ENCODE measurements around the gene ATXN1. TPM values are rescaled to one million over a fixed set of nuclear protein-coding genes. Genes with fewer than 3 reads are reported as not detected.

Gene ATXN1
- total and polyA plus RNA-seq, 2 experiments from 2014 or later: 4.8 to 9.1 TPM

DNA sequence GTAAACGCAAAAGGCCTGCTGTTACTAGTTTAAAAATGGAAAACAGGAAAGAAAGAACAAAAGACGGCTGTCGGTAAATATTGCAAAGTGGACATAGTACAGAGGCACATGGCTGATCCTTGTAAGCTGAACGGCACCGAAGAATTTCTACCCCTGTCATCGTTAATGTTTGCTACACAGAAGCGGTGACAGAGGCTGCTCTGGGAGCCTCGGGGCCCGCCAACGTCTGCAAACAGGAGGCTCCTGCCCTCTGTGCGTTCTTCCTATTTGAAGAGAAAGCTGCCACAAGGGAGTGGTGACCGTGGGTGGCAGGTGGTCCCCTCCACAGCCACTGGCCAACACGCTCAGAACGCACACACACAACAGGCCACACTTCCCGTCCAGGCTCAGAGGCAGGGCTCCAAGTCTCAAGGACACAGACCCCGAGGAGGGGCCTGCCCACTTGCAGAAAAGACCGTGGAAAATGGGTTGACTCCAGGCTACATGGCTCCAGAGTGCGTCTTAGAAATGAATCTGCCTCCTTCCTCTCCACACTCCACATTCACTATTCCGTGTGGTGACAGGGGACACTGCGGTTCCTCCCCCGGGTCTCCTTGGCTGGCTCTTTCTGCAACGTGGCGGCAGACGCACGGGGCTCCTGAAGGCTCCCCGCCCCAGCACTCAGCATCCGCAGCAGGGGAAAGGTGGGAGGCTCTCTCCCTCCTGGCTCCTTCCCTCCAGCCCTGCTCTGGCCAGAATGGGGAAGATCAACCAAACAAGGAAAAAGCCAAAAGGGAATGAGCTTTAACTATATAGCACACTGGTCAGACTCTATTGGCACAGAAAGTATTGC lies 458.3 kb downstream of the ATXN1 start (continued):
- TF ChIP-seq, protein P1, sequence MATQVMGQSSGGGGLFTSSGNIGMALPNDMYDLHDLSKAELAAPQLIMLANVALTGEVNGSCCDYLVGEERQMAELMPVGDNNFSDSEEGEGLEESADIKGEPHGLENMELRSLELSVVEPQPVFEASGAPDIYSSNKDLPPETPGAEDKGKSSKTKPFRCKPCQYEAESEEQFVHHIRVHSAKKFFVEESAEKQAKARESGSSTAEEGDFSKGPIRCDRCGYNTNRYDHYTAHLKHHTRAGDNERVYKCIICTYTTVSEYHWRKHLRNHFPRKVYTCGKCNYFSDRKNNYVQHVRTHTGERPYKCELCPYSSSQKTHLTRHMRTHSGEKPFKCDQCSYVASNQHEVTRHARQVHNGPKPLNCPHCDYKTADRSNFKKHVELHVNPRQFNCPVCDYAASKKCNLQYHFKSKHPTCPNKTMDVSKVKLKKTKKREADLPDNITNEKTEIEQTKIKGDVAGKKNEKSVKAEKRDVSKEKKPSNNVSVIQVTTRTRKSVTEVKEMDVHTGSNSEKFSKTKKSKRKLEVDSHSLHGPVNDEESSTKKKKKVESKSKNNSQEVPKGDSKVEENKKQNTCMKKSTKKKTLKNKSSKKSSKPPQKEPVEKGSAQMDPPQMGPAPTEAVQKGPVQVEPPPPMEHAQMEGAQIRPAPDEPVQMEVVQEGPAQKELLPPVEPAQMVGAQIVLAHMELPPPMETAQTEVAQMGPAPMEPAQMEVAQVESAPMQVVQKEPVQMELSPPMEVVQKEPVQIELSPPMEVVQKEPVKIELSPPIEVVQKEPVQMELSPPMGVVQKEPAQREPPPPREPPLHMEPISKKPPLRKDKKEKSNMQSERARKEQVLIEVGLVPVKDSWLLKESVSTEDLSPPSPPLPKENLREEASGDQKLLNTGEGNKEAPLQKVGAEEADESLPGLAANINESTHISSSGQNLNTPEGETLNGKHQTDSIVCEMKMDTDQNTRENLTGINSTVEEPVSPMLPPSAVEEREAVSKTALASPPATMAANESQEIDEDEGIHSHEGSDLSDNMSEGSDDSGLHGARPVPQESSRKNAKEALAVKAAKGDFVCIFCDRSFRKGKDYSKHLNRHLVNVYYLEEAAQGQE (IDR thresholded peaks at IDR 0.05; ENCODE audit: unreplicated experiment): no peak
- TF ChIP-seq ZNF114 (CRISPR knock-in tag; IDR thresholded peaks at IDR 0.05): no peak
- no peak for TF ChIP-seq ZNF331 (CRISPR knock-in tag; IDR thresholded peaks at IDR 0.05; ENCODE audit: low read depth)
- no peak for TF ChIP-seq JUNB (IDR thresholded peaks at IDR 0.05; ENCODE audit: unreplicated experiment)
- TF ChIP-seq EZH2phosphoT487 (IDR thresholded peaks at IDR 0.05; ENCODE audit: unreplicated experiment): no peak

DNA sequence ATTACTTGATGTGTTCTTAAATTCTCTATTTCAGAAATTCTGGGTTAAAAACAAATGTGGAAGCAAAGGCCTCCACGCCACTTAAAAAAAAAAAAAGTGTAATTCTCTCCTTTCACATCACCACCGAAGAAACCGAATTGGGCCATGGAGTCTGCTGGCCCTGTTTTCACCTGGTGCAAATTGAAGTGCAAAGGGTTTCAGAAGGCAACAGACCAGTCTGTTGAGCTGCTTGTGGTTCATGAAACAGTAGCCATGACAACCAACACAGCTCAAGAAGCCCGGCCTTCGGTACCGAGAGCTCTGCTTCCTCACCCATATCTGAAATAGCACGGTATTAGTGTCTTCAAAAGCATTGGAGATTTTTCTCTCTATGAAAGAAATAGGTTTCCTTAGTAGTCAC lies 459.7 kb downstream of the ATXN1 start:
- Histone ChIP-seq H3K4me2 (no peak overlapping the region), H2AFZ (no peak overlapping the region), H3K27ac (ENCODE audit: low read depth) (no peak overlapping the region), H3K36me3 (ENCODE audit: insufficient read depth) (no peaks in the 10 kb centered on the region), H3F3A (replicated peaks; ENCODE audit: low read depth) (no peaks in the 10 kb centered on the region), H3K9me2 (ENCODE audit: insufficient read depth) (no peaks in the 10 kb centered on the region), H3K27me3 (ENCODE audit: insufficient read depth) (no peaks in the 10 kb centered on the region), H4K20me1 (replicated peaks; ENCODE audit: insufficient read depth) (no peaks in the 10 kb centered on the region), H3K4me1 (ENCODE audit: insufficient read depth) (peaks cover 29% of the 10 kb centered on the region), H3K4me3 (no peak overlapping the region), H3K79me2 (replicated peaks; ENCODE audit: insufficient read depth) (no peaks in the 10 kb centered on the region)
- no peaks in the 10 kb centered on the region for H3K9me3 Mint-ChIP-seq
- no peak overlapping the region for H3K4me3 Mint-ChIP-seq
- no peak for ATAC-seq
- no peak for TF ChIP-seq NANOG (IDR thresholded peaks at IDR 0.05; ENCODE audit: borderline replicate concordance)
- TF ChIP-seq, protein P2, sequence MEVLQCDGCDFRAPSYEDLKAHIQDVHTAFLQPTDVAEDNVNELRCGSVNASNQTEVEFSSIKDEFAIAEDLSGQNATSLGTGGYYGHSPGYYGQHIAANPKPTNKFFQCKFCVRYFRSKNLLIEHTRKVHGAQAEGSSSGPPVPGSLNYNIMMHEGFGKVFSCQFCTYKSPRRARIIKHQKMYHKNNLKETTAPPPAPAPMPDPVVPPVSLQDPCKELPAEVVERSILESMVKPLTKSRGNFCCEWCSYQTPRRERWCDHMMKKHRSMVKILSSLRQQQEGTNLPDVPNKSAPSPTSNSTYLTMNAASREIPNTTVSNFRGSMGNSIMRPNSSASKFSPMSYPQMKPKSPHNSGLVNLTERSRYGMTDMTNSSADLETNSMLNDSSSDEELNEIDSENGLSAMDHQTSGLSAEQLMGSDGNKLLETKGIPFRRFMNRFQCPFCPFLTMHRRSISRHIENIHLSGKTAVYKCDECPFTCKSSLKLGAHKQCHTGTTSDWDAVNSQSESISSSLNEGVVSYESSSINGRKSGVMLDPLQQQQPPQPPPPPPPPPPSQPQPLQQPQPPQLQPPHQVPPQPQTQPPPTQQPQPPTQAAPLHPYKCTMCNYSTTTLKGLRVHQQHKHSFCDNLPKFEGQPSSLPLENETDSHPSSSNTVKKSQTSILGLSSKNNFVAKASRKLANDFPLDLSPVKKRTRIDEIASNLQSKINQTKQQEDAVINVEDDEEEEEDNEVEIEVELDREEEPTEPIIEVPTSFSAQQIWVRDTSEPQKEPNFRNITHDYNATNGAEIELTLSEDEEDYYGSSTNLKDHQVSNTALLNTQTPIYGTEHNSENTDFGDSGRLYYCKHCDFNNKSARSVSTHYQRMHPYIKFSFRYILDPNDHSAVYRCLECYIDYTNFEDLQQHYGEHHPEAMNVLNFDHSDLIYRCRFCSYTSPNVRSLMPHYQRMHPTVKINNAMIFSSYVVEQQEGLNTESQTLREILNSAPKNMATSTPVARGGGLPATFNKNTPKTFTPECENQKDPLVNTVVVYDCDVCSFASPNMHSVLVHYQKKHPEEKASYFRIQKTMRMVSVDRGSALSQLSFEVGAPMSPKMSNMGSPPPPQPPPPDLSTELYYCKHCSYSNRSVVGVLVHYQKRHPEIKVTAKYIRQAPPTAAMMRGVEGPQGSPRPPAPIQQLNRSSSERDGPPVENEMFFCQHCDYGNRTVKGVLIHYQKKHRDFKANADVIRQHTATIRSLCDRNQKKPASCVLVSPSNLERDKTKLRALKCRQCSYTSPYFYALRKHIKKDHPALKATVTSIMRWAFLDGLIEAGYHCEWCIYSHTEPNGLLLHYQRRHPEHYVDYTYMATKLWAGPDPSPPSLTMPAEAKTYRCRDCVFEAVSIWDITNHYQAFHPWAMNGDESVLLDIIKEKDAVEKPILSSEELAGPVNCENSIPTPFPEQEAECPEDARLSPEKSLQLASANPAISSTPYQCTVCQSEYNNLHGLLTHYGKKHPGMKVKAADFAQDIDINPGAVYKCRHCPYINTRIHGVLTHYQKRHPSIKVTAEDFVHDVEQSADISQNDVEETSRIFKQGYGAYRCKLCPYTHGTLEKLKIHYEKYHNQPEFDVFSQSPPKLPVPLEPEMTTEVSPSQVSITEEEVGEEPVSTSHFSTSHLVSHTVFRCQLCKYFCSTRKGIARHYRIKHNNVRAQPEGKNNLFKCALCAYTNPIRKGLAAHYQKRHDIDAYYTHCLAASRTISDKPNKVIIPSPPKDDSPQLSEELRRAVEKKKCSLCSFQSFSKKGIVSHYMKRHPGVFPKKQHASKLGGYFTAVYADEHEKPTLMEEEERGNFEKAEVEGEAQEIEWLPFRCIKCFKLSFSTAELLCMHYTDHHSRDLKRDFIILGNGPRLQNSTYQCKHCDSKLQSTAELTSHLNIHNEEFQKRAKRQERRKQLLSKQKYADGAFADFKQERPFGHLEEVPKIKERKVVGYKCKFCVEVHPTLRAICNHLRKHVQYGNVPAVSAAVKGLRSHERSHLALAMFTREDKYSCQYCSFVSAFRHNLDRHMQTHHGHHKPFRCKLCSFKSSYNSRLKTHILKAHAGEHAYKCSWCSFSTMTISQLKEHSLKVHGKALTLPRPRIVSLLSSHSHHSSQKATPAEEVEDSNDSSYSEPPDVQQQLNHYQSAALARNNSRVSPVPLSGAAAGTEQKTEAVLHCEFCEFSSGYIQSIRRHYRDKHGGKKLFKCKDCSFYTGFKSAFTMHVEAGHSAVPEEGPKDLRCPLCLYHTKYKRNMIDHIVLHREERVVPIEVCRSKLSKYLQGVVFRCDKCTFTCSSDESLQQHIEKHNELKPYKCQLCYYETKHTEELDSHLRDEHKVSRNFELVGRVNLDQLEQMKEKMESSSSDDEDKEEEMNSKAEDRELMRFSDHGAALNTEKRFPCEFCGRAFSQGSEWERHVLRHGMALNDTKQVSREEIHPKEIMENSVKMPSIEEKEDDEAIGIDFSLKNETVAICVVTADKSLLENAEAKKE (CRISPR knock-in tag; IDR thresholded peaks at IDR 0.05): no peak
- H3K27ac Mint-ChIP-seq: no peak overlapping the region
- H3K27me3 Mint-ChIP-seq (ENCODE audit: insufficient read depth, low read depth, poor library complexity): peaks cover 21% of the 10 kb centered on the region
- no peaks in the 10 kb centered on the region for H3K36me3 Mint-ChIP-seq (ENCODE audit: low read depth)
- H3K4me1 Mint-ChIP-seq: peaks cover 44% of the 10 kb centered on the region
- DNase-seq (ENCODE audit: low spot score): no peak

Data from GM23338 (cell line).